Heart left ventricle (tissue), 16 donors: ENCODE measurements around the gene LYPD4. TPM values are rescaled to one million over a fixed set of nuclear protein-coding genes. Genes with fewer than 3 reads are reported as not detected.

Experiments
- ATAC-seq, 4 donors: fragments of 200-7000 bp; cut with Tn5 transposase; one replicate each; pipeline ENCODE4 v1.9.1; 2020 to 2022; ENCODE audit warnings: moderate library complexity in 4 of 4, mild to moderate bottlenecking in 3 of 4, moderate number of reproducible peaks in 1 of 4
- DNase-seq, 5 donors: peaks; one replicate each; pipeline ENCODE4 v3.0.0-alpha.2; 2020
- H3K27ac ChIP-seq, 12 donors: fragments of 200-600 bp; sonication (generic) in 4 of 12; one replicate each; pipeline versions ENCODE4 v1.5.0 to v1.8.0; 2016 to 2022; ENCODE audit warnings: mild to moderate bottlenecking in 2 of 12
- H3K27me3 ChIP-seq, 9 donors: fragments of 200-600 bp; sonication (generic) in 2 of 9; one replicate each; pipeline versions ENCODE4 v1.5.1 to v1.8.0; 2016 to 2022; ENCODE audit warnings: mild to moderate bottlenecking in 3 of 9
- H3K36me3 ChIP-seq, 9 donors: fragments of 200-600 bp; sonication (generic) in 2 of 9; one replicate each; pipeline versions ENCODE4 v1.5.0 to v1.8.0; 2018 to 2022; ENCODE audit warnings: mild to moderate bottlenecking in 2 of 9
- H3K4me1 ChIP-seq, 12 donors: fragments of 200-600 bp; sonication (generic) in 4 of 12; one replicate each; pipeline versions ENCODE4 v1.5.0 to v1.8.0; 2016 to 2022; ENCODE audit warnings: mild to moderate bottlenecking in 3 of 12
- H3K4me3 ChIP-seq, 12 donors: fragments of 200-600 bp; sonication (generic) in 4 of 12; one replicate each; pipeline versions ENCODE4 v1.5.0 to v1.8.0; 2017 to 2022; ENCODE audit warnings: mild to moderate bottlenecking in 9 of 12, moderate library complexity in 4 of 12
- H3K9me3 ChIP-seq, 12 donors: fragments of 200-600 bp; sonication (generic) in 4 of 12; one replicate each; pipeline versions ENCODE4 v1.5.0 to v1.8.0; 2016 to 2022; ENCODE audit warnings: mild to moderate bottlenecking in 1 of 12
- POLR2A ChIP-seq, 2 donors: fragments of 450-650 bp; IDR thresholded peaks; one replicate each; pipeline ENCODE4 v1.6.1; 2017; ENCODE audit warnings: antibody characterized with exemption in 2 of 2, mild to moderate bottlenecking in 2 of 2, moderate library complexity in 2 of 2
- WGBS, 4 donors: extraction: QIAGEN DNeasy Blood & Tissue Kit in 2 of 4; methylation state at CpG; one replicate each; pipeline versions ENCODE4 v1.1.5 to v1.1.7; 2013 to 2018; 5-methylcytosine and 5-hydroxymethylcytosine counted together
- intact Hi-C, 10 donors: fragments of 100-400 bp; cut with DNase I; formaldehyde crosslinking; loops; one replicate each; pipeline versions ENCODE4 v1.11.1 to v1.14.2; 2022
- long read RNA-seq, 3 donors: library from polyadenylated mRNA; unstranded; transcript quantifications; one replicate each; pipeline ENCODE4 v2.0.0, GENCODE V29; 2020 to 2021
- polyA plus RNA-seq, 2 donors: library from polyadenylated mRNA; stranded (reverse); fragments of 200-250 nt; gene quantifications; one replicate each; pipeline ENCODE4 v1.2.3, GENCODE V29; 2013
- total RNA-seq, 9 donors: library from RNA; depleted of rRNA in 2 of 9; stranded (reverse); fragments of >200 nt in 2 of 9; fragmentation: NEBNext Ultra II Directional in 3 of 9; extraction: Animal tissue kit (Norgen Biotek cat#: 25700) in 3 of 9; gene quantifications; one replicate each; pipeline versions ENCODE4 v1.1.0 to v1.2.4, GENCODE V29; 2016 to 2023
- TF ChIP-seq, protein P1 (sequence below), 12 donors: fragments of 200-600 bp; sonication (generic) in 4 of 12; IDR thresholded peaks; one replicate each; pipeline versions ENCODE4 v1.5.0 to v1.8.0; 2018 to 2022; ENCODE audit warnings: antibody characterized with exemption in 12 of 12, mild to moderate bottlenecking in 5 of 12
- donor health status: ischemic (EF 13 %, LVEDD 7.1; RV severe dilation, severe dysfunction).
- donor health status: healthy with polysubstance abuse.
- donor health status: DM: no; HTN: yes; CAD: no.
- donor health status: DM: no; HTN: no; CAD: no.
- donor health status: ischemic (EF 25% LVEDD 6.9; RV normal size, moderate dysfunction).
- donor health status: ischemic (EF 25% LVEDD 5.7; RV mildly dilated, moderate dysfunction).
- donor health status: healthy.
- donor health status: DM: yes; HTN: yes; CAD: no.
- donor health status: ischemic (EF 35%, LVEDD 5.7; RV mildly dilated, moderate dysfunction).
- donor health status: nonischemic (EF 11% LVEDD 7.7; RV severe dilation, severe dysfunction).
- donor health status: DM: yes; HTN: yes; CAD: no.
- donor health status: PGD.
- donor health status: ischemic (EF 29% LVEDD 5.4; RV normal size, mild dysfunction).
- donor health status: nonischemic (EF 23%, LVEDD 6.1; RV moderate dilation, normal function).

The LYPD4 gene, protein sequence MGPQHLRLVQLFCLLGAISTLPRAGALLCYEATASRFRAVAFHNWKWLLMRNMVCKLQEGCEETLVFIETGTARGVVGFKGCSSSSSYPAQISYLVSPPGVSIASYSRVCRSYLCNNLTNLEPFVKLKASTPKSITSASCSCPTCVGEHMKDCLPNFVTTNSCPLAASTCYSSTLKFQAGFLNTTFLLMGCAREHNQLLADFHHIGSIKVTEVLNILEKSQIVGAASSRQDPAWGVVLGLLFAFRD
- not detected for total RNA-seq
- polyA plus RNA-seq, result not detected
- long read RNA-seq, donor 1, result 0 reads
- long read RNA-seq, donor 2, result 0 reads
- long read RNA-seq, donor 3, result 0 reads

GRCh38 chr19:41844601-41845000 lies at the start of gene LYPD4:
LYPD4 (minus strand) TSS chr19:41844683; CDS start chr19:41839285, 5,398 bp downstream.
- Histone ChIP-seq H3K36me3 (no peaks in the 10 kb centered on the region), H3K4me3 (no peak within 1 kb of the TSS), H3K4me1 (no peaks in the 10 kb centered on the region), H3K27ac (no peak within 1 kb of the TSS), H3K9me3 (no peaks in the 10 kb centered on the region), H3K27me3 (peaks cover 0 to 24% (median 4%) of the 10 kb centered on the region in 9 donors)
- no peak for TF ChIP-seq POLR2A (IDR thresholded peaks at IDR 0.05)
- TF ChIP-seq, protein P1, sequence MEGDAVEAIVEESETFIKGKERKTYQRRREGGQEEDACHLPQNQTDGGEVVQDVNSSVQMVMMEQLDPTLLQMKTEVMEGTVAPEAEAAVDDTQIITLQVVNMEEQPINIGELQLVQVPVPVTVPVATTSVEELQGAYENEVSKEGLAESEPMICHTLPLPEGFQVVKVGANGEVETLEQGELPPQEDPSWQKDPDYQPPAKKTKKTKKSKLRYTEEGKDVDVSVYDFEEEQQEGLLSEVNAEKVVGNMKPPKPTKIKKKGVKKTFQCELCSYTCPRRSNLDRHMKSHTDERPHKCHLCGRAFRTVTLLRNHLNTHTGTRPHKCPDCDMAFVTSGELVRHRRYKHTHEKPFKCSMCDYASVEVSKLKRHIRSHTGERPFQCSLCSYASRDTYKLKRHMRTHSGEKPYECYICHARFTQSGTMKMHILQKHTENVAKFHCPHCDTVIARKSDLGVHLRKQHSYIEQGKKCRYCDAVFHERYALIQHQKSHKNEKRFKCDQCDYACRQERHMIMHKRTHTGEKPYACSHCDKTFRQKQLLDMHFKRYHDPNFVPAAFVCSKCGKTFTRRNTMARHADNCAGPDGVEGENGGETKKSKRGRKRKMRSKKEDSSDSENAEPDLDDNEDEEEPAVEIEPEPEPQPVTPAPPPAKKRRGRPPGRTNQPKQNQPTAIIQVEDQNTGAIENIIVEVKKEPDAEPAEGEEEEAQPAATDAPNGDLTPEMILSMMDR (IDR thresholded peaks at IDR 0.05), result no peak
- ATAC-seq (no peak), DNase-seq (no peak)
- intact Hi-C loops, result no loop called here
- WGBS, 4 donors, result 79 to 83% (median 80%) methylated on average over 28 to 30 of the region's 30 CpGs

DNA sequence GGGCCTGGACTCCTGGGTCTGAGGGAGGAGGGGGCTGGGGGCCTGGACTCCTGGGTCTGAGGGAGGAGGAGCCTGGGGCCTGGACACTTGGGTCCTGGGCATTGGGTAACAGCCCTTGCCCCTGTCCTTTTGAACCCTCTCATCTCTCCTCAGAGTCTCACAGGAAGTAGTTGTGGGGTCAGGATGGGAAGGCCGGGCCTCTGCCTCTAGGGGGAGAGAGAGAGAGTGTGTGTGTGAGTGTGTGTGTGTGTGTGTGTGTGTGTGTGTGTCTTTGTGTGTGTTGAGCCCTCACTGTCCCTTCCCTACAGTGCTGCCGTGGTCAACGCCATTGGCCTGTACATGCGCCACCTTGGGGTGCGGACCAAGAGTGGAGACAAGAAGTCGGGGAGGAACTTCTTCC lies 49.4 kb upstream of the LYPD4 start:
- no peak for DNase-seq
- no peaks in the 10 kb centered on the region for H3K9me3 ChIP-seq
- TF ChIP-seq, protein P1 (IDR thresholded peaks at IDR 0.05), result no peak
- no peak for TF ChIP-seq POLR2A (IDR thresholded peaks at IDR 0.05)
- H3K4me3 ChIP-seq, result no peak overlapping the region
- no peaks in the 10 kb centered on the region for H3K27me3 ChIP-seq
- peaks cover 0 to 5% (median 0%) of the 10 kb centered on the region in 12 donors for H3K4me1 ChIP-seq
- ATAC-seq, result no peak
- H3K36me3 ChIP-seq, result peaks cover 0 to 79% (median 63%) of the 10 kb centered on the region in 9 donors
- WGBS, 4 donors, result 73 to 91% (median 80%) methylated on average over 6 of the region's 6 CpGs
- H3K27ac ChIP-seq, result no peak overlapping the region
- intact Hi-C loops, result loop anchor here in 1 of 10 donors (5.0 kb wide), 1 partner anchor 48 kb away; no protein-coding TSS in a partner anchor

- intact Hi-C loops, result loop anchor here in 1 of 10 donors (5.0 kb wide), 1 partner anchor 50 kb away; no protein-coding TSS in a partner anchor
- DNase-seq (no peak), ATAC-seq (no peak)
- 85 to 93% (median 90%) methylated on average over 33 to 34 of the region's 34 CpGs for WGBS, 4 donors
- Histone ChIP-seq H3K4me3 (no peak overlapping the region), H3K27ac (no peak overlapping the region), H3K27me3 (no peaks in the 10 kb centered on the region), H3K4me1 (peaks cover 0 to 12% (median 3%) of the 10 kb centered on the region in 12 donors), H3K36me3 (peaks cover 0 to 79% (median 53%) of the 10 kb centered on the region in 9 donors), H3K9me3 (no peaks in the 10 kb centered on the region)
- no peak for TF ChIP-seq POLR2A (IDR thresholded peaks at IDR 0.05)
- TF ChIP-seq, protein P1 (IDR thresholded peaks at IDR 0.05), result no peak
Observed at GRCh38 chr19:41892173-41892902, 47.9 kb upstream of the LYPD4 start.

- Histone ChIP-seq H3K4me3 (no peak overlapping the region), H3K9me3 (no peaks in the 10 kb centered on the region), H3K27ac (no peak overlapping the region), H3K36me3 (peaks cover 0 to 69% (median 43%) of the 10 kb centered on the region in 9 donors), H3K4me1 (peaks cover 0 to 26% (median 15%) of the 10 kb centered on the region in 12 donors), H3K27me3 (no peaks in the 10 kb centered on the region)
- DNase-seq, result no peak
- TF ChIP-seq POLR2A (IDR thresholded peaks at IDR 0.05), result no peak
- TF ChIP-seq, protein P1 (IDR thresholded peaks at IDR 0.05), result no peak
- WGBS, 4 donors, result 90 to 100% (median 92%) methylated on average over 4 of the region's 4 CpGs
- intact Hi-C loops, result loop anchor here in 1 of 10 donors (5.0 kb wide), 1 partner anchor 51 kb away; no protein-coding TSS in a partner anchor
- ATAC-seq, result no peak
Observed at GRCh38 chr19:41890936-41891335, 46.5 kb upstream of the LYPD4 start.
